Esophagus (tissue), 2 donors: ENCODE results near the gene WDR86. TPM values are rescaled to one million over a fixed set of nuclear protein-coding genes. Genes with fewer than 3 reads are reported as not detected.

Source experiments
- H3K27ac ChIP-seq, 2 donors: one replicate each; pipeline ENCODE4 v1.5.1; 2013; ENCODE audit warnings: low read depth in 2 of 2, mild to moderate bottlenecking in 2 of 2, inconsistent platforms in 1 of 2, low read length in 1 of 2, moderate library complexity in 1 of 2
- H3K27me3 ChIP-seq, 2 donors: one replicate each; pipeline ENCODE4 v1.6.1; 2013; ENCODE audit warnings: low read length in 2 of 2, control low read depth in 1 of 2, mild to moderate bottlenecking in 1 of 2; ENCODE audit not compliant: insufficient read depth in 2 of 2, control insufficient read depth in 1 of 2
- H3K36me3 ChIP-seq, 2 donors: one replicate each; pipeline ENCODE4 v1.6.1; 2013; ENCODE audit warnings: low read length in 1 of 2; ENCODE audit not compliant: control insufficient read depth in 2 of 2, insufficient read depth in 2 of 2
- H3K4me1 ChIP-seq, 2 donors: one replicate each; pipeline ENCODE4 v1.6.1; 2013; ENCODE audit warnings: low read length in 1 of 2; ENCODE audit not compliant: control insufficient read depth in 2 of 2, insufficient read depth in 2 of 2
- H3K4me3 ChIP-seq, 2 donors: one replicate each; pipeline ENCODE4 v1.5.1; 2013; ENCODE audit warnings: low read length in 2 of 2, mild to moderate bottlenecking in 2 of 2, low read depth in 1 of 2, moderate library complexity in 1 of 2
- H3K9me3 ChIP-seq, 2 donors: one replicate each; pipeline ENCODE4 v1.6.1; 2013; ENCODE audit warnings: mild to moderate bottlenecking in 2 of 2, low read depth in 1 of 2, low read length in 1 of 2, moderate library complexity in 1 of 2; ENCODE audit not compliant: control insufficient read depth in 2 of 2, insufficient read depth in 1 of 2
- WGBS, 2 donors: extraction: QIAGEN DNeasy Blood & Tissue Kit; methylation state at CpG; one replicate each; pipeline ENCODE4 v1.1.7; 2013; 5-methylcytosine and 5-hydroxymethylcytosine counted together
- polyA plus RNA-seq, 2 donors: library from polyadenylated mRNA; stranded (reverse); fragments of 200-250 nt; gene quantifications; one replicate each; pipeline ENCODE4 v1.2.3, GENCODE V29; 2013
- donor health status: healthy with polysubstance abuse.
- donor health status: Bipolar disorder and iron deficiency.

Gene WDR86
- polyA plus RNA-seq, 2 donors = 0.28 to 0.86 TPM

- no peaks in the 10 kb centered on the region for H3K4me1 ChIP-seq
- no peaks in the 10 kb centered on the region for H3K27me3 ChIP-seq
- H3K36me3 ChIP-seq = no peaks in the 10 kb centered on the region
- no peak overlapping the region for H3K4me3 ChIP-seq
- no peaks in the 10 kb centered on the region for H3K9me3 ChIP-seq
- 80 to 87% methylated on average over 35 of the region's 35 CpGs for WGBS, 2 donors
- no peak overlapping the region for H3K27ac ChIP-seq
These were observed 15.5 kb downstream of the WDR86 start for GRCh38 chr7:151394076-151395035.

- Histone ChIP-seq H3K4me1 (no peaks in the 10 kb centered on the region), H3K27ac (no peak overlapping the region), H3K27me3 (no peaks in the 10 kb centered on the region), H3K9me3 (no peaks in the 10 kb centered on the region), H3K4me3 (no peak overlapping the region), H3K36me3 (no peaks in the 10 kb centered on the region)
- 77 to 78% methylated on average over 31 of the region's 31 CpGs for WGBS, 2 donors
These were observed 16.5 kb downstream of the WDR86 start for GRCh38 chr7:151393031-151393977.

- Histone ChIP-seq H3K4me3 (no peak overlapping the region), H3K4me1 (no peaks in the 10 kb centered on the region), H3K27me3 (no peaks in the 10 kb centered on the region), H3K27ac (no peak overlapping the region), H3K9me3 (no peaks in the 10 kb centered on the region), H3K36me3 (no peaks in the 10 kb centered on the region)
- 86 to 88% methylated on average over 12 to 13 of the region's 13 CpGs for WGBS, 2 donors
These were observed 17.4 kb downstream of the WDR86 start for GRCh38 chr7:151392426-151392825.

- H3K36me3 ChIP-seq = no peaks in the 10 kb centered on the region
- H3K27ac ChIP-seq = no peak overlapping the region
- H3K27me3 ChIP-seq = no peaks in the 10 kb centered on the region
- no peaks in the 10 kb centered on the region for H3K9me3 ChIP-seq
- no peak overlapping the region for H3K4me3 ChIP-seq
- H3K4me1 ChIP-seq = no peaks in the 10 kb centered on the region
- WGBS, 2 donors = 79 to 85% methylated on average over 7 to 8 of the region's 8 CpGs
These were observed 17.8 kb downstream of the WDR86 start for GRCh38 chr7:151392002-151392401.

GRCh38 chr7:151391358-151391730 lies 18.5 kb downstream of the WDR86 start:
- no peaks in the 10 kb centered on the region for H3K27me3 ChIP-seq
- H3K36me3 ChIP-seq = no peaks in the 10 kb centered on the region
- no peak overlapping the region for H3K4me3 ChIP-seq
- no peaks in the 10 kb centered on the region for H3K4me1 ChIP-seq
- no peak overlapping the region for H3K27ac ChIP-seq
- no peaks in the 10 kb centered on the region for H3K9me3 ChIP-seq
- 89 to 93% methylated on average over 9 of the region's 9 CpGs for WGBS, 2 donors

- 80 to 81% methylated on average over 25 of the region's 25 CpGs for WGBS, 2 donors
- H3K27me3 ChIP-seq = no peaks in the 10 kb centered on the region
These were observed 19.1 kb downstream of the WDR86 start for GRCh38 chr7:151390598-151391357.

GRCh38 chr7:151389768-151390597 lies 19.9 kb downstream of the WDR86 start:
- 84 to 87% methylated on average over 24 of the region's 24 CpGs for WGBS, 2 donors
- Histone ChIP-seq H3K4me3 (no peak overlapping the region), H3K27ac (no peak overlapping the region), H3K4me1 (no peaks in the 10 kb centered on the region), H3K9me3 (no peaks in the 10 kb centered on the region), H3K36me3 (no peaks in the 10 kb centered on the region), H3K27me3 (no peaks in the 10 kb centered on the region)

More at GRCh38 chr7:151390598-151391357, 19.1 kb downstream of the WDR86 start:
- Histone ChIP-seq H3K36me3 (no peaks in the 10 kb centered on the region), H3K4me1 (no peaks in the 10 kb centered on the region), H3K4me3 (no peak overlapping the region), H3K9me3 (no peaks in the 10 kb centered on the region), H3K27ac (no peak overlapping the region)

GRCh38 chr7:151389096-151389767 lies 20.6 kb downstream of the WDR86 start:
- Histone ChIP-seq H3K27ac (no peak overlapping the region), H3K36me3 (no peaks in the 10 kb centered on the region), H3K4me1 (no peaks in the 10 kb centered on the region), H3K27me3 (no peaks in the 10 kb centered on the region), H3K9me3 (no peaks in the 10 kb centered on the region), H3K4me3 (no peak overlapping the region)
- WGBS, 2 donors = 89 to 95% methylated on average over 21 of the region's 21 CpGs
